Measurements from ENCODE around the gene RRP15.

GRCh38 chr1:218383051-218383450, 98.0 kb downstream of the RRP15 start:
- TF ChIP-seq CTCF (IDR thresholded peaks at IDR 0.05; ENCODE audit: low read depth, low read length) = no peak
- no peak for TF ChIP-seq EZH2phosphoT487 (IDR thresholded peaks at IDR 0.05; ENCODE audit: low read depth)
